Stimulated activated naive CD8-positive, alpha-beta T cell treated with anti-CD3 and anti-CD28 coated beads, Interleukin-15, amount 100 ng/mL, for 72 hours (primary cell): Measurements from ENCODE around the gene GNA12.
"Not testable (repeated sequence)": the region's sequence is repeated elsewhere in the genome, so short reads cannot be mapped to it uniquely, and the experiment has no call there.

Source experiments
- ATAC-seq: fragments of 150-1000 bp; cut with Tn5 transposase; 2 replicates; pipeline ENCODE4 v1.10.0; 2021; ENCODE audit warnings: mild to moderate bottlenecking, moderate library complexity
- DNase-seq, 2 donors: peaks; one replicate each; pipeline ENCODE4 v3.0.0; 2021 to 2022
- H3K27ac Mint-ChIP-seq, 2 donors: one replicate each; pipeline ENCODE4 v1.8.0; 2022; ENCODE audit warnings: mild to moderate bottlenecking in 2 of 2, mixed read lengths in 2 of 2, moderate library complexity in 2 of 2
- H3K27me3 Mint-ChIP-seq: one replicate; pipeline ENCODE4 v1.8.0; 2022; ENCODE audit warnings: mixed read lengths
- H3K4me1 Mint-ChIP-seq: one replicate; pipeline ENCODE4 v1.8.0; 2022; ENCODE audit warnings: mild to moderate bottlenecking, mixed read lengths
- H3K4me3 Mint-ChIP-seq, 2 donors: one replicate each; pipeline ENCODE4 v1.8.0; 2022; ENCODE audit warnings: mild to moderate bottlenecking in 2 of 2, mixed read lengths in 2 of 2, moderate library complexity in 1 of 2
- H3K9me3 Mint-ChIP-seq, 2 donors: one replicate each; pipeline ENCODE4 v1.8.0; 2022; ENCODE audit warnings: mixed read lengths in 2 of 2

Gene GNA12

DNA sequence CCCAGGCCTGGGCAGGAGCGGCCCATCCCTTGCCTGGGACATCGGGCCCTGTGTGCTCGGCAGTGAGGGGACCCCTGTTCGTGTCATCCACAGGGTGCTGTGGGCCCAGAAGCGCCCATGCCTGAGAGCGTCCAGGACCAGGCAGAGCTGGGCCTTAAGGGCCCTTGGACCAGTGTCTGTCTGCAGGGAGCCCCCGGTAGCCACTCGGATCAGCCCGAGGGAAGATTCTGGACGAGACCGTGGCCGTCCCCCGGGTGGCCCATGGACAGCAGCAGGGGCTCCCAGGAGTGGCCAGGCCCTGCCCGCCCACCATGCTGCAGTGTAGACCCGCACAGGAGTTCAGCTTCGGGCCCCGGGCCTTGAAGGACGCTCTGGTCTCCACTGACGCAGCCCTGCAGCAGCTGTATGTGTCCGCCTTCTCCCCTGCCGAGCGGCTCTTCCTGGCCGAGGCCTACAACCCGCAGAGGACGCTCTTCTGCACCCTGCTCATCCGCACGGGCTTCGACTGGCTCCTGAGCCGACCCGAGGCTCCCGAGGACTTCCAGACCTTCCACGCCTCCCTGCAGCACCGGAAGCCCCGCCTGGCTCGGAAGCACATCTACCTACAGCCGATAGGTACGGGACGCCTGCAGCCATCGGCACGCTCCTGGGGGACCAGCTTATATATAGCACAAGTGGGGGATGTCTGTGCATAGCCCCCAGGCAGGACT lies 143.8 kb downstream of the GNA12 start:
- H3K4me1 Mint-ChIP-seq, result peaks cover 30% of the 10 kb centered on the region
- ATAC-seq, result no peak
- H3K9me3 Mint-ChIP-seq, result no peaks in the 10 kb centered on the region
- H3K27me3 Mint-ChIP-seq, result peaks cover 77% of the 10 kb centered on the region
- H3K4me3 Mint-ChIP-seq, result peak overlapping the region; percentile 0 to 23
- H3K27ac Mint-ChIP-seq, result no peak overlapping the region
- DNase-seq, result no peak

DNA sequence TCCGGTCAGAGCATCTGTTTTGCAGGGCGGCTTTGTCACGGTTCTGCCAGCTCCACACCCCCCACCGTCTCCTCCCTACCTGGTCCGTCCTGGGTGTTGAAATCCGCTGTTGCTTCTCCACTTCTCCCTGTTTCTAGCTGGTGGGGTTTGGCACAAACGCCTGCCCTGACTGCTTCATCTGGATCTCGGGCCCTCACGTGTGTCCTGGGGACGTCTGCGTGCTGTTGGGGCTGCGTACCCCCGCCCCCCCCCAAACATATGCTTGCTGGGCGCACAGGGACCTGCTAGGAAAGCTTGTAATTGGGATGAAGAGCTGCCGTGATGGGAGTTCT lies 144.9 kb downstream of the GNA12 start:
- H3K27me3 Mint-ChIP-seq, result peaks cover 78% of the 10 kb centered on the region
- H3K4me3 Mint-ChIP-seq, result peak overlapping the region; percentile 72 to 74
- DNase-seq (no peak), ATAC-seq (no peak)
- peak overlapping the region in 1 of 2 donors; percentile 62 for H3K27ac Mint-ChIP-seq
- peaks cover 30% of the 10 kb centered on the region for H3K4me1 Mint-ChIP-seq
- no peaks in the 10 kb centered on the region for H3K9me3 Mint-ChIP-seq

DNA sequence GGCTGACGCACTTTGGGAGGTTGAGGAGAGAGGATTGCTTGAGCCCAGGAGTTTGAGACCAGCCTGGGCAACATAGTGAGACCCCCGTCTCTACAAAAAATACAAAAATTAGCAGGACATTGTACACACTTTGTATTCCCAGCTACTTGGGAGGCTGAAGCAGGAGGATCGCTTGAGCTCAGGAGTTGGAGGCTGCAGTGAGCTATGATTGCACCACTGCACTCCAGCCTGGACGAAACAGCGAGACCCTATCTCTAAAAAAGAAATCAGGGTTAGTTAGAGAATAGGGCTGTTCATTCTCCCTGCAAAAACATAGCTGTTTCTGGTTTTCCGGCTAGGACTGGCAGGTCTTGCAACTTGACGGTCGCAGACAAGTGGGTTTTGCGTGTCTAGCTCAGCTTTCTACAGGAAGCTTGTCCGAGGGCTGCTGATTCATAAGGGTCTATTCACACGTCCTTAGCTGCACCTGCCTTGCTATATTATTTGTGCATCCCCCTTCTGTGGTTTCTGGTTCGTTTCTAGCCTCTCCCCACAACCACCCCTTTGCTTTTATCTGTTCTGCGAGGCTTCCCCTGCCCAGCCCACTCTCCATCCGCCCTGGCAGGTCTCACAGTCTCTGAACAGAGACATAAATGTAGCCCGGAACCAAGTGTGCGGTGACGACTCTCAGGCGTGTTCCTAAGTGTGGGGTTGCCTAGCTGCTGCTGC lies 145.4 kb downstream of the GNA12 start:
- H3K4me1 Mint-ChIP-seq, result peaks cover 30% of the 10 kb centered on the region
- no peak overlapping the region for H3K27ac Mint-ChIP-seq
- H3K27me3 Mint-ChIP-seq, result peaks cover 75% of the 10 kb centered on the region
- no peaks in the 10 kb centered on the region for H3K9me3 Mint-ChIP-seq
- H3K4me3 Mint-ChIP-seq, result peak overlapping the region; percentile 72 to 74
- peak; percentile 81 to 89 for DNase-seq
- peak; percentile 97 for ATAC-seq

DNA sequence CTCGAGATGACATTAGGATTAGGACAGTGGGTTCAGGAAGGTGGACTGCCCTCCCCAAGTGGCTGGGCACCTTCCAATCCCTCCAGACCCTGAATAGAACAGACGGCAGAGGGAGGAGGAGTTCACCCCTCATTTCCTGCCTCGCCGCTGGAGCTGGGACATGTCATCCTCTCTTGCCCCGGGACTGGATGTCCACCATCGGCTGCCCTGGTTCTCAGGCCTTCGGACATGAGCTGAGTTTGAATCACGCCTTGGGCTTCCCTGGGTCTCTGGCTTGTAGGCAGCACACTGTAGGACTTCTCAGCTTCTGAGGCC lies 150.0 kb downstream of the GNA12 start:
- not testable (repeated sequence) for H3K27ac Mint-ChIP-seq, H3K9me3 Mint-ChIP-seq, ATAC-seq

DNA sequence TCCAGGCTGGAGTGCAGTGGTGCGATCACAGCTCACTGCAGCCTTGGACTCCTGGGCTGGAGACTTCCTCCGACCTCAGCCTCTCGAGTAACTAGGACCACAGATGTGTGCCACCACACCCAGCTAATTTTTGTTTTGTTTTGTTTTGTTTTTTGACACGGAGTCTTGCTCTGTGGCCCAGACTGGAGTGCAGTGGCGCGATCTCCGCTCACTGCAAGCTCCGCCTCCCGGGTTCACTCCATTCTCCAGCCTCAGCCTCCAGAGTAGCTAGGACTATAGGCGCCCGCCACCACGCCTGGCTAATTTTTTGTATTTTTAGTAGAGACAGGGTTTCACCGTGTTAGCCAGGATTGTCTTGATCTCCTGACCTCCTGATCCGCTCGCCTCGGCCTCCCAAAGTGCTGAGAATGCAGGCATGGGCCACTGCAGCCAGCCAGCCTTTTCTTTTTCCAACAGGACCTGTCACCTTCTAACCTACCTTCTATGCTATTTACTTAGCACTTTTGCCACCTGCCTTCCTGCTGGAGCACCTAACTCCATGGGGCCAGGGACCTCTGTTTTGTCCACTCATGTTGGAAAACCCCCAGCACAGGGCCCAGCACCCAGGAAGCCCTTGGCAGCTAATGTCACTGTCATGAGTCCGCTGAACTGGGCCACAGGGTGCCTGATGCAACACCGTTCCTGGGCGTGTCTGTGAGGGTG lies 150.5 kb downstream of the GNA12 start:
- H3K27ac Mint-ChIP-seq, H3K4me3 Mint-ChIP-seq, ATAC-seq, H3K9me3 Mint-ChIP-seq, DNase-seq: not testable (repeated sequence)
- H3K4me1 Mint-ChIP-seq, result peaks cover 33% of the 10 kb centered on the region
- peaks cover 74% of the 10 kb centered on the region for H3K27me3 Mint-ChIP-seq

More for the DNA sequence above, 150.0 kb downstream of the GNA12 start:
- H3K4me3 Mint-ChIP-seq, DNase-seq: not testable (repeated sequence)
- Mint-ChIP-seq H3K4me1 (peaks cover 33% of the 10 kb centered on the region), H3K27me3 (peaks cover 69% of the 10 kb centered on the region)

DNA sequence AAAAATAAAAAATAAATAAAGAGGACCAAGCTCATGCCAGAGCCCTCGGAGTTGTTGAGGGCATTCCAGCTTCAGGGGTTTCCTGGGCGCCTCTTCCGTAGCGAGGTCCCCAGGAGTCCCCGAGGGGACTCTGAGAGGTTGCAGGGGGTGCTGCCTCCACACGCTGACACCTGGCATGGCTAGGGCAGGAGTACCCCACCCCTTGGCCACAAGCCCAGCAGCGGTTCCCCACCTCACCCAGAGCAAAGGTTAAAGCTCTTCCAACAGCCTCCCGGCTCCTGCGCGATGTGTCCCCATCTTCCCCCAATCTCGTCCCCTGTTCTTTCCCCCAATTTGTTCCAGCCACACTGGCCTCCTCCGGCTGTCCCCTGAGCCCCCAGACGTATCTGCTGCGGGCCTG lies 151.6 kb downstream of the GNA12 start:
- peaks cover 29% of the 10 kb centered on the region for H3K4me1 Mint-ChIP-seq
- no peak overlapping the region for H3K4me3 Mint-ChIP-seq
- H3K27ac Mint-ChIP-seq, result no peak overlapping the region
- peaks cover 70% of the 10 kb centered on the region for H3K27me3 Mint-ChIP-seq
- DNase-seq (no peak), ATAC-seq (no peak)
- no peaks in the 10 kb centered on the region for H3K9me3 Mint-ChIP-seq

DNA sequence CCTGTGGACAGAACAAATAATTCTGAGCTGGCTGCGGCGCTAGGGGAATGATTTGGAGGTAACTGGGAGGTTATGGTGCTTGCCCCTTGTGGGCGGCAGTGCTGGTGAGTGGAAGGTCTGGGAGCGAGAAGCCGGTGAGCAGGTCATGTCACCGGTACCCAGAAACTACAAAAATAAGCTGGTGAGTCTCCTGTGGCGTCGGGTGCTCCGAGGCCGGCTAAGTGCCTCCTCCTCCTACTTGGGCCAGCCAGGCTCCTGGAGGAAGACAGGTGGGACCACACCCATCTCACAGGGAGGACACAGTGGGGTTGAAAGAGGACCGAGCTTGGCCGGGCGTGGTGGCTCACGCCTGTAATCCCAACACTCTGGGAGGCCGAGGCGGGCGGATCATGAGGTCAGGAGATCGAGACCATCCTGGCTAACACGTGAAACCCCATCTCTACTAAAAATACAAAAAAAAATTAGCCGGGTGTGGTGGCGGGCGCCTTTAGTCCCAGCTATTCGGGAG lies 152.1 kb downstream of the GNA12 start:
- peaks cover 29% of the 10 kb centered on the region for H3K4me1 Mint-ChIP-seq
- not testable (repeated sequence) for DNase-seq, H3K27ac Mint-ChIP-seq, ATAC-seq, H3K4me3 Mint-ChIP-seq, H3K9me3 Mint-ChIP-seq
- peaks cover 70% of the 10 kb centered on the region for H3K27me3 Mint-ChIP-seq

DNA sequence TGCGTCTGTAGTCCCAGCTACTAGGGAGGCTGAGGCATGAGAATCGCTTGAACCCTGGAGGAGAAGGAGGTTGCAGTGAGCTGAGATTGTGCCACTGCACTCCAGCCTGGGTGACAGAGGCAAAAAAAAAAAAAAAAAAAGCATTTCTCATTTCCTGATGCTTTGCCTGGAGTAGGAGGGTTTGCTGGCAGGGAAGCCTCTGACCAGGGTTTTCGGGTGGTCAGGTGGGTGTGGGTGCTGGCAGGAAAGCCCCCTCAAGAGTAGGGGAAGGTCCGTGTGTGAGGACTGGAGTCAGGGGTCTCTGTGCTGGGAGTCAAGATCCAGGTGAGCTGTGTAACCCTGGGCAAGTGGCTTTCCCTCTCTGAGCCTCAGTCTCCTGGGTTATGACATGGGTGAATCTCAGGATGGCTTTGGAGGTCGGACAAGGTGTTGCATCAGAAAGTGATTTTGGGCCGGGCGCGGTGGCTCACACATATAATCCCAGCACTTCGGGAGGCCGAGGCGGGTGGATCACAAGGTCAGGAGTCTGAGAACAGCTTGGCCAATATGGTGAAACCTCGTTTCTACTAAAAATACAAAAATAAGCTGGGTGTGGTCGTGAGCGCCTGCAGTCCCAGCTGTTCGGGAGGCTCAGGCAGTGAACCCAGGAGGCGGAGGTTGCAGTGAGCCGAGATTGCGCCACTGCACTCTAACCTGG lies 152.9 kb downstream of the GNA12 start:
- no peak overlapping the region for H3K4me3 Mint-ChIP-seq
- H3K9me3 Mint-ChIP-seq, result no peaks in the 10 kb centered on the region
- ATAC-seq (no peak), DNase-seq (no peak)
- H3K27me3 Mint-ChIP-seq, result peaks cover 69% of the 10 kb centered on the region
- H3K4me1 Mint-ChIP-seq, result peaks cover 29% of the 10 kb centered on the region
- H3K27ac Mint-ChIP-seq, result peak overlapping the region in 1 of 2 donors; percentile 73

DNA sequence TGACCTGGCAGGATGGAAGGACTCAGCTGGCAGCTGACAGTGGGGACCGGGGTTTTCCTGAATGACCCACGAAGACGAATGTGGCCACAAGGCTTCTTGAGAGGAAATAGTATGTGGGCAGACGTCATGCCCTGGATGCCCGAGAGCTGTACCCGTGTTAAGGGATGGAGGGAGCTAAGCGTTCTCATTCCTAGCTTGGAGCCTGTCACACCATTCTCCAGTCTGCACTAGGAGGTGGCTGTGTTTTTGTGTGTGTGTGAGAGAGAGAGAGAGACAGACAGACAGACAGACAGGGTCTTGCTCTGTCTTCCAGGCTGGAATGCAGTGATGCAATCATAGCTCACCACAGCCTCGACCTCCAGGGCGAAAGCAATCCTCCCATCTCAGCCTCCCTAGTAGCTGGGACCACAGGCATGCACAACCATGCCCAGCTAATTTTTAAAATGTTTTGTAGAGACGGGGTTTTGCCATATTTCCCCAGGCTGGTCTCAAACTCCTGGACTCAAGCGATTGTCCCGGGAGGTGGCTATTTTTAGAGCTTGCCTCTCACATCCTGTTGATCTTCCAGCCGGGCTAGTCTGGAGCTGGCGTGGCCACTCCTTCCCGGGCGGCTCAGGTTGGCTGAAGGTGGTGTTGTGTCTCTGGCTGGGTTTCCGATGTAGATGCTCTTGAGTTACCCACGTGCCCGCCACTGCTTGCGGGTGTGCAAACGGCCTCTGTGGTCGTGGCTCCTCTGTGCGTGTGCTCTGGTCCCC lies 154.0 kb downstream of the GNA12 start:
- Mint-ChIP-seq H3K4me3 (no peak overlapping the region), H3K27ac (no peak overlapping the region), H3K27me3 (peaks cover 73% of the 10 kb centered on the region), H3K9me3 (no peaks in the 10 kb centered on the region), H3K4me1 (peaks cover 29% of the 10 kb centered on the region)
- DNase-seq, result no peak
- no peak for ATAC-seq

DNA sequence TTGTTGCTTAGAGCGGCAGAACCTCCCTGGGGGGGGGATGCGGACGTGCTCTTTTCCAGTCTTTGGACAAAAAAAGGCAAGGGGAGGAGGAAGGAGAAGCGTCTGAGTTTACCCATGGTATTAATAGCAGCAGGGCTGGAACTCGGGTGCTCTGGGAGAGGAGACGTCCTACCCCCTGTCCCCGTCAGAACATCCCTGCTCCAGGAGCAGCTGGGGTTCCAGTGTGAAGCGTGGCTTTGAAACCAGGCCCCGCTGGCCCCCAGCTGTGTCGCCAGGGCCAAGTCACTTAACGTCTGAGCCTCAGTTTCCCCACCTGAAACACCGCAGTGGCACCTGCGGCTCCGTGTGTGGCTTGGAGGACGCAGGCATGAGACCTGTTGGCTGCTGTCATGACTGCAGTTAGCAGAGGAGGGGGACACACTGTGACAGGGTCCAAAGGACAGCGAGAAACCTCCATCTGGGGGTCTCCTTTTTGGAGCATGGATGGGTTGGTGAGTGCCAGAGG lies 154.7 kb downstream of the GNA12 start:
- no peak for ATAC-seq
- Mint-ChIP-seq H3K4me3 (peak overlapping the region in 1 of 2 donors; percentile 85), H3K27me3 (peaks cover 78% of the 10 kb centered on the region), H3K27ac (no peak overlapping the region), H3K9me3 (no peaks in the 10 kb centered on the region), H3K4me1 (peaks cover 29% of the 10 kb centered on the region)
- DNase-seq, result no peak

DNA sequence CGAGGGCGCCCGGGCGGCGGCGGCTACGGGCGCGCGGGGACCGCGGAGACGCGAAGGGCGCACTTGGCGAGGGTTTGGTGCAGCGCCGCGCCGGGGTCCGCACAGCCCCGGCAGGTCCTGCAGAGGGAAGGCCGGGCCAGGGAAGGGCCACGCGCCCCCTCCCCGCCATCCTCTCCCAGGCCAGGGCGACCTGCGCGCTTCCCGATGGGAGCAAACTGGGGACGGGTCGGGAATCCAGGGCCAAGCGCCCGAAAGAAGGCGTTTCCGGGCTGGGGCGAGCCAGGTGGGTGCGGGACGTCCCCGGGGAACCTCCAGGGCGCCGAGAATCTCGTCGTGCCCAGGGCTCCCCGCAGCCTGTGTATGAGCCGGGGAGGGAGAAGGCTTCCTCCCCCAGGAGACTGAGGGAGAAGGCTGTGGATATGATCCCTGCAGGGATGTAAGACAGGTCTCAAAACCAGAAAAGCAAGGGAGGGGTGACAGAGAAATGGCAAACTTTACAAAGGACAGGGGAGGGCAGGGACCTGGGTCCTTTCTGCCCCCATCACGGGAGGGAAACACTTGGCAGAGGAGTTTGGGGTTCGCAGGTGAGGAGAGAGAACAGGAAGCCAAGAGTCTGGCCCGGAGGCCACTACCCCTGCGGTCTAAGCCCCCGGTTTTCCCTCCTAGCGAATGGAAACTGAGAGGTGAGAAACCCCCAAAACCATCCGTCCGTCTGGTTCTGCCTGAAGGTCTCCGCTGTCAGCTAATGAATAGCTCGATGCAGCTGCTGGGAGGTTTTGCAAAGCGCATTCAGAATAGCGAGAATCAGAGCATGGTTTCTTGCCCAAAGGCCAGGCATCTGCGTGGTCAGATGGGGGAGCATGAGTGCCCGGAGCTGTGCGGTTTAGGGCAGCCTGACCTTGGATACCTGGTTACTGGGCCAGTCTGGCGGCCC lies 155.4 kb downstream of the GNA12 start:
- H3K4me1 Mint-ChIP-seq, result peaks cover 29% of the 10 kb centered on the region
- peak overlapping the region; percentile 74 to 85 for H3K4me3 Mint-ChIP-seq
- ATAC-seq, result peak; percentile 72
- H3K27ac Mint-ChIP-seq, result no peak overlapping the region
- H3K27me3 Mint-ChIP-seq, result peaks cover 84% of the 10 kb centered on the region
- no peaks in the 10 kb centered on the region for H3K9me3 Mint-ChIP-seq
- peak in 1 of 2 donors; percentile 36 for DNase-seq

DNA sequence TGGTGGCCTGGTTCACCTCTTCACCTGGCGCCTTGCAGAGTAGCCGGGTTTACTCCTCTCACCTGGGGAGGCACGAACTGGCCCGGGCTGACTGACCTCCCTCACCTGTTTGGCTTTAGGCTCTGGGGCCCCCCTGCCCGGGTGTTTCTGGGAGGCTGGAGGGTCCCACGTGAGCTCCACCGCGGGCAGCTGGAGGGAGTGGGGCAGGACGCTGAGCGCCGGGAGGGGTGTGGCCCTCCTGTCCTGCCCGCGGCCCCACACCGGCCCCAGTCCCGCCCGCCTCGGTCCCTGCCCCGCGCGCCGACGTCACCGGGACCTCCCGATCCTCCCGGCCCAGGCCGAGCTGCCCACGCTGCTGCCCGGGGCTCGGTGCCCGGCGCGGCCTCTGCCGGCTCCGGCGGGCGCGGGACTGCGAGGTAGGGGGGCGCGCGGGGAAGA lies 156.2 kb downstream of the GNA12 start, which contains the start of gene AMZ1:
Gene AMZ1, plus strand, starts transcription at position 322 of the 438 bp plus-strand sequence. CDS start 12,250 bp downstream, outside the sequence.
- no peaks in the 10 kb centered on the region for H3K9me3 Mint-ChIP-seq
- DNase-seq (no peak), ATAC-seq (peak; percentile 16)
- peaks cover 29% of the 10 kb centered on the region for H3K4me1 Mint-ChIP-seq
- peaks cover 84% of the 10 kb centered on the region for H3K27me3 Mint-ChIP-seq
- peak within 1 kb of the TSS; percentile 74 to 85 for H3K4me3 Mint-ChIP-seq
- no peak within 1 kb of the TSS for H3K27ac Mint-ChIP-seq

DNA sequence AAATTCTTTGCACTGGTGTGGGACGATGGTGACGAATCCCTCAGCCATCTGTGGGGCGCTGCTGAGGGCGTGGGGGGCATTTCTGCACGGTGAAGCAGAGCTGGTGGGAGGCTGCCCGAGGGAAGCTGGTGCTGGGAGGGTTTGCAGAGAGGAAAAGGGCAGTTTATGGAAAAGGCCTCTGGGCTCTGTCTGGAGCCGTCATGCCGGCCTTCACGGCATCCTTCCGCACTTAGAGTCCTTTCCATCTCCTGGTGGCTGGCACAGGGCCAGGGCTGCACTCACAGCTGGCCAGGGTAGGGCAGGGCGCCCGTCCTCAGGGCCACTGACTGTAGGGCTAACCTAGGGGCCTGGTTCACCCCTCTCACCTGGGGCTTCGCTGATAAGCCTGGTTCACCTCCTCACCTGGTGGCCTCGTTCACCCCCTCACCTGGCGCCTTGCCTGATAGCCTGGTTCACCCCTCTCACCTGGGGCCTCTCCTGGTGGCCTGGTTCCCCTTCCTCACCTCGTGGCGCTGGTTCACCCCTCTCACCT lies 156.7 kb downstream of the GNA12 start:
- DNase-seq, result no peak
- ATAC-seq, result no peak
- Mint-ChIP-seq H3K27ac (no peak overlapping the region), H3K27me3 (peaks cover 84% of the 10 kb centered on the region), H3K9me3 (no peaks in the 10 kb centered on the region), H3K4me1 (peaks cover 29% of the 10 kb centered on the region), H3K4me3 (no peak overlapping the region)
